HG03060 (cell line): ENCODE measurements around the gene CTCF.
A peak's percentile ranks its signal among the peaks of the same experiment; 100 is the strongest.

Experiments used
- ATAC-seq: cut with Tn5 transposase; IDR thresholded peaks from one replicate; pipeline ENCODE4 v1.9.1; 2021; ENCODE audit warnings: low read depth, moderate number of reproducible peaks; ENCODE audit not compliant: unreplicated experiment

CTCF gene

GRCh38 chr16:67547423-67548264 lies 14.7 kb upstream of the CTCF start:
- ATAC-seq = no peak

GRCh38 chr16:67548265-67549126 lies 13.8 kb upstream of the CTCF start:
- ATAC-seq = no peak

- no peak for ATAC-seq
These were observed 13.1 kb upstream of the CTCF start for GRCh38 chr16:67549240-67549639.

GRCh38 chr16:67549936-67550335 lies 12.4 kb upstream of the CTCF start:
- ATAC-seq = no peak

DNA sequence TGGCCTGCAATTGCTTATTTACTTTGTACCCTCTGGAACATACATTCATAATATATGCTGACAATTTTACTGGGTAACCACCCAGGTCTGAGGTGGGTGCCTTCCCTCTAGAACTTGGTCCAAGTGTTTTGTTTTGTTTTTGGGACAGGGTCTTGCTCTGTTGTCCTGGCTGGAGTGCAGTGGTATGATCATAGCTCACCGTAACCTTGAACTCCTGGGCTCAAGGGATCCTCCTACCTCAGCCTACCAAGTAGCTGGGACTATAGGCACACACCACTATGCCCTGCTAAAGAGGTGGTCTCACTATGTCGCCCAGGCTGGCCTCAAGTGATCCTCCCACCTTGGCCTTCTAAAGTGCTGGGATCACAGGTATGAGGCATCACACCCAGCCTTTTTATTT lies 11.2 kb upstream of the CTCF start:
- no peak for ATAC-seq

- no peak for ATAC-seq
These were observed 10.4 kb upstream of the CTCF start for GRCh38 chr16:67551972-67552371.

DNA sequence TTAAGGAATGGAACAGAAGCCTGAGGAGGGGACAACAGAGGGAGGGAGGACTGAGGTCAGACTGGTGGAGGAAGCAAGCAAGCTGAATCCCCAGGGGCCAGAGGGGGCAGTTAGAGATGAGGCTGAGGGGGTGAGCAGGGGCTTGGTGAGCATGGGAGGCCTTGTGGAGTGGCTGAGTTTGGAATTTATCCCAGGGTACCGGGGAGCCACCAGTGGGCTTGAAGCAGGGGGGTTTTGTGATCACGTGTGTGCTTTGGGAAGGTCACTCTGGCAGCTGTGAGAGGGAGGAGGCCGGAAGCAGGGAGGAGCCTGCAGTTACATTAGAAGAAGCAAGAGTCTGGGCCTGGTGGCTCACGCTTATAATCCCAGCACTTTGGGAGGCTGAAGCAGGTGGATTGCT lies 9.8 kb upstream of the CTCF start:
- ATAC-seq = no peak

DNA sequence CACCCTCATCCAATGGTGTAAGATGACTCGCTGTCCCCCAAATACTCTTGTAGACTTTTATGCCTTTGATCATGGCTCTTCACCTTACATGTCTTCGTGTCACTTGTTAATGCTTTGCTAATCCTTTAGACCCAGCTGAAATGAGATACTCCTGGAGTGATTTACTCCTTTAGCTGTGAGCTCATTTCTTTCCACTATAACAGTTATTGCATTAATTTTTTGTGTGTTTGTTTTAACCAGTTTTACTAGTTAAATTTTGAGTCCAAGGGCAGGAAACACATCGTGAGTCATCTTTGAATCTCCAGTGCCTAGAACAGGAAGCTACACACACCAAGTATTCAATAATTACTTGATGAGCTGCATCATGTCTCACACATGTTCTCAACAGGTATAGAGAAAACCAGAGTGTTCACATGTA lies 6.5 kb upstream of the CTCF start:
- no peak for ATAC-seq

GRCh38 chr16:67558859-67559258 lies 3.5 kb upstream of the CTCF start:
- ATAC-seq = no peak

DNA sequence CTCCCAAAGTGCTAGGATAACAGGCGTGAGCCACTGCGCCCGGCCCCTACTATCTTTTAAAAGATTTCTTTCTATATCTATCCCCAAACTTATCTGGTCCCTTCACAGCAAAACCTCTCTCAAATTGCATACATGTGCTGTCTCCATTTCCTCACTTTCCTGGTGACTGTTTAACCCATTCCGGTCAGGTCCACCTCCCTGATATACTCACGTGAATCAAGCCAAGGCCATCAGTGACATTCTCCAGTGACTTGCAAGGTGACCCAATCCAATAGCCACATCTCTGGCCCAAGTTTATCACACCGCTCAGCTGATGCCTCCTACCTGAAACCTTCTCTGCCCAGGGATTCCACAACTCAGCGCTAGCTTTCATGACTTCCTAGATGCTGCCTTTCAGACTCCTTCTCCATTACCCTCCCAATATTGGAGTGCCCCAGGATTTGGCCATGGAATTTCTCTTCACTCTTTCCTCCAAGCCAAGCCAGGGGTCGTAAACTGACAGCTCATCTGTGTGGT lies 1.4 kb upstream of the CTCF start:
- ATAC-seq = no peak

DNA sequence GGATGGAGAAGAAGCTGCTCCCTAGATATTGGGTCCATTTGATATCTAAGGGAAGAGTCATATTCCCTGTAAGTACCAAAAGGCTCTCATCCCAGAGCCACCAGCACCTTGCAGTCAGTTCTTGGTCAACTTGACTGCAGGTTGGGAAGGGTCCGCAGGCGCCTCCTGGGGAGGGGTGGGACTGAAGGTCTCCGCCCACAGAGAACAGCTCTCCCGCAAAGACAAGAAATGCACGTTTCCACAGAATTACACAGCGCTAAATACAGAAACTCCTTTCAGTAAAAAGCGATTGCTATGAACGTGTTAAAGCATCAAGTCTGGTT lies 864 bp upstream of the CTCF start:
- ATAC-seq = no peak

- ATAC-seq = peak; percentile 56
These were observed 351 bp upstream of the CTCF start for GRCh38 chr16:67561824-67562525.

DNA sequence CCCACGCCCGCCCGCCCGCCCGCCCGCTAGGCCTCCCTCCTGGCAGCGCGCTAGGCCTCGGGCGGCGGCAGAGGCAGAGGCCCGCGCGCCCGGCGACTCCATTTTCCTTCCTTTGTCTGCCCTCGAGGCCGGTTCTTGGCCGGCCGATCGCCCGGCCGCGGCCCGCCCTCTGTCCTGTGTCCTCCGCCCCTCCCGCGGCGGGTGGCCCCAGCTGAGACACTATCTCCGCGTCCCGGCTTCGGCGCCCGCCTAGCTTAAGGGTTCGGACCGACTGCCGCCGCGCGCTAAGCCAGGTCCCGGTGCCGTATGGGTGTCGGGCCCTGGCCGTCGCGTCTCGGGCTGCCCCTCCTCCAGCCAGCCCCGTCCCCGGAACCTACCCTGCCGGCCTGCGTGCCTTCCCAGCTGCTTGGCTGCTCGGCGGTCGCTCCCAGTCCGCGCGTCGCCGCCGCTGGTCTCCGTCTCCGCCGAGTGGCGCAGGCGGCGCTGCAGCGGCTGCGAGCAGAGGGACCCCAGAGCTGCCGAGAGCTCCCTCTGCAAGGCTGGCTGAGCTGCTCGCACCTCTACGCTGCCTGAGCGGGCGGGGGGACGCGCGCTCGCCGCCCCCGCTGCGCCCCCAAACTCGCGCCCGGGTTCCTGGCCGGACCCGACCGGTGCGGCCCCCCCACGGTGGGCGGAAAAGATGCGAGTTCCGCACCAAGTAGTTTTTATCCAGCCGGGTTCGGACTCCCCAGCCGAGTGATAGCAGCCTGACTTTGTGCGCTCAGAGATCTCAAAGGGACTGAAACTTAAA lies 787 bp downstream of the CTCF start:
- peak; percentile 14 for ATAC-seq

DNA sequence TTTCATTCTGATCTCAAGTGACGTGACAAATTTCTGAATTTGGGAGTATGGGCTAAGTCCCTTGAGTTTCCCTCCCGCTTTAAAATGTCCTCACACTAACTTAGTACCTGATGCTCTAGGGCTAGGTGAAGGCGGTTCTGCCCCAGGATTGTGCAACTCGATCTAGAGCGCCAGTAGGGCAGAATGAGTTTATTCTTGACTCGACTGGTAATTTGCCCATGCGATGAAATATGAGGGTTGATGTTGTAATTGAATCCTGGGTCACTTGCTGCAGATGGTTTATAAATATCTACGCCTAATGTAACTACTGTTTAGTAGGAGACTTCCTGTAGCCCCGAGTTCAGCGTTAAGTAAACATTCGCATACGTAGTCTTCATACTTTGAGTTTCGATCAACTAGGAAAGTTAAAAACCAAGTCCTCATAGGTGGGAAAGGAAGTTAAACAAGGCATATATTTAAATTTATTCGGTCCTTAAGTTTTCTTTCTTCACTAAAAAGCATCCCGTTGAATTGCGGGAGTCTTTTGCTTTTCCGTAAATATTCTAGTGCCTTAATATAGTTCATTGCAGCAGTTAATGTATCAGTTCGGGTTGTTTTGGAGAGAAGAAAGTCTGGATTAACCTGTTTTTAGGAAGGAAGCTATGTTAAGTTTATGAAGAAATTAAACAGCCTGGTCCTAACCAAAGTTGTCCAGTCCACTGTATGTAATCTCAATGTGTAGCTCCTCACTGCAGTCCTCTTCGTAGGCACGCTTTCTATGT lies 1.6 kb downstream of the CTCF start:
- no peak for ATAC-seq

DNA sequence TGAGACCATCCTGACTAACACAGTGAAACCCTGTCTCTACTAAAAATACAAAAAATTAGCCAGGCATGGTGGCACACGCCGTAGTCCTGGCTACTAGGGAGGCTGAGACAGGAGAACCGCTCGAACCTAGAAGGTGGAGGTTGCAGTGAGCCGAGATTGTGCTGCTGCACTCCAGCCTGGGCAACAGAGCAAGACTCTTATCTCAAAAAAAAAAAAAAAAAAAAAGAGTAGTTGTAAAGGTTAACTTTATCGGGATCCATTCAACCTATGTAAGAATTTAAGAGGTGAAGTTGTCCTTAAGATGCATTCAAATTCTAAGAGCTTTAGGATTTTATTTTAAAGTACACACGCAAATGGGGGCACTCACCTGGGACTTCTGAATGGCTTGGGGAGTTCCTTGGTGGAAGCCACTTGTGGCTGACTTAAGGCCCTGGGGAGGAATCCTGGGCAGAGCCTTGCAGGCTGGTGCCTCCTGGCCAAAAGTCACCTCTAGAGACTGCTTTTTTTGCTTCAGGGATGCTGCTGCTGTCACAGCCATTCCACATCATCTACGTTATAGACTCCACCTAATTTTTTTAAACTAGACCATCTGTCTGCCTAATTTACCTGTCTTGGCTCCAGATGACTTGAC lies 3.3 kb downstream of the CTCF start:
- no peak for ATAC-seq

GRCh38 chr16:67571464-67571863 lies 9.1 kb downstream of the CTCF start:
- ATAC-seq = no peak

DNA sequence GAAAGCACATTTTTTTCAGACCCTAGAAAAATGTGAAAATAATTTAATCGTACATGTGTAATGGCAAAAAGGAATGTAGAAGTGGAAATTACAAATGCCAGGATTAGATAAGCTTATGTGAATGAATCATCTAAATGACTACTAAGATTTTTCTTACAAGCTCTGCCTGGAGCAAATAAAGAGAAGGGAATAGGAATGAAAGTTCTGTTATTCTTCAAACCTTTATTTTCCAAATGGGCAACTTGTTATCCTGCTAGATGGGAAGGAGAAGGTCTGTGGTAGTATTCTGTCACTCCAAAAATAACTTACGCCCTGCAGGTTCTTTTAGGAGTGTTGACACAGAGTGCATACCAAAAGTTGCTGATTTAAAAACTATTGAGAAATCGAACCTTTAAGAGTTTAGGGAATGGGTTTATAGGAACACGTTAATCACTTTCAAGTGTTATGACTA lies 9.7 kb downstream of the CTCF start:
- no peak for ATAC-seq

- no peak for ATAC-seq
These were observed 17.4 kb downstream of the CTCF start for GRCh38 chr16:67579686-67580085.

DNA sequence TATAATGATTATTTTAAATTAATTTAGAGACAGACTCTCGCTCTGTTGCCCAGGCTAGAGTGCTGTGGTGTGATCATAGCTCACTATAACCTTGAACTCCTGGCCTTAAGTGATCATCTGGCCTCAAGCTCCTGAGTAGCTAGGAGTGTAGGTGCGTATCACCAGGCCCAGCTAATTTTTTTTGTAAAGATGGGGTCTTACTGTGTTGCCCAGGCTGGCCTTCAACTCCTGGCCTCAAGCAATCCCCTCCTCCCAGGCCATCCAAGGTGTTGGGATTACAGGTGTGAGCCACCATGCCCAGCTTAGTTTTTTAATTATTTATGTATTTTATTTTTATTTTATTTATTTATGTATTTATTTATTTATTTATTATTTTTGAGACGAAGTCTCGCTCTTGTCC lies 17.9 kb downstream of the CTCF start:
- ATAC-seq = no peak
